ENCODE measurements around the gene ARFIP1.

Gene ARFIP1

DNA sequence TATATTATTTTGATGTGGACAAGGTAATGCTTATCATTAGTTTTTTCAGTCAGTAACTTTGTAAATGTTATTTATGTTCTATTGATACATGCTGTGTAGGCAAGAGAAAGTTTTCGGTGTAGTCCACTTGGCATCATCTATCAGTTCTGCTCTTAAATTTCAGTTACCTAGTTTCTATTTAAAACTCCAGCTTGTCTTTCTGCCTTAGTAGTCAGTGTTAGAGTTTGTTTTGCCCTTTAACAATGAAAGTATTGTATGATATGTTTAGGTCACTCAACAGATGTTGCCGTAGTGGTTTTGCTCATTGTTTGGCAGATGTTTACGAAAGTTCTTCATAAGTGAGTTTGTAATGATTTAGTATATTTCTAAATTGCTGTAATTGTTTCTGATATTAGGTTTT, 121.5 kb downstream of the ARFIP1 start:
- DNase-seq: no peak

DNA sequence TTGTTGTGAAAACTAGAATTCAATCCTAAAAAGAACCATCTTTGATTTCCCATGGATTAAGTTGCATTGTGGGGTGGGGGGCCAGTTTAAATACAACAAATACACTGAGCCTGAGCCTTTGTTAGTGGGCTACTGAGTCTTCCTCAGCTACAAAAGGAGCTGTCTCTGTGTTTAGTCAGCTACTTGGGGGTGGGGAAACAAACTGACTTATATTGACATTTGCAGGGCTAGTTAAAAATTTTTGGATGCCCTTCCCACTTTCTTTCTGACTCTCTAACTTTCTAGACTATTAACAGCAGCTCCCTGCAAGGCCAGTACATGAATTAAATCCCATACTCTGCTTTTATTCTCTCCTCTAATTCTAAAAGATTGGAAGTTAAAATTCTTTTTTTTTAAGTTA, 123.9 kb downstream of the ARFIP1 start:
- DNase-seq: no peak

DNA sequence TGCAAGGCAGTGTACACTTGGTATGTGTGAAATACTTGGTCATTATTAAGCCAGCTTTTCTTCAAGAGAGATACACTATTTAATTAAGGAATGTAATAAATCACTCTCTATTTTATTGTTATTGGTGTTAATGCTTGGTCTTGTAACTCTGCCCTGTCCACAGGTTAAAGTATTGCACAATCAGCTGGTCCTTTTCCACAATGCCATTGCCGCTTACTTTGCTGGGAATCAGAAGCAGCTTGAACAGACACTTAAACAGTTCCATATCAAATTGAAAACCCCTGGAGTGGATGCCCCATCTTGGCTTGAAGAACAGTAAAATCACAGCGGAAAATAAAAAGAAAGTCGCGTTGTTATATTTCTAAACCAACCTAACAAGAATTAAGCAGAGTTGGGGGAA, 130.1 kb downstream of the ARFIP1 start:
- DNase-seq: no peak

DNA sequence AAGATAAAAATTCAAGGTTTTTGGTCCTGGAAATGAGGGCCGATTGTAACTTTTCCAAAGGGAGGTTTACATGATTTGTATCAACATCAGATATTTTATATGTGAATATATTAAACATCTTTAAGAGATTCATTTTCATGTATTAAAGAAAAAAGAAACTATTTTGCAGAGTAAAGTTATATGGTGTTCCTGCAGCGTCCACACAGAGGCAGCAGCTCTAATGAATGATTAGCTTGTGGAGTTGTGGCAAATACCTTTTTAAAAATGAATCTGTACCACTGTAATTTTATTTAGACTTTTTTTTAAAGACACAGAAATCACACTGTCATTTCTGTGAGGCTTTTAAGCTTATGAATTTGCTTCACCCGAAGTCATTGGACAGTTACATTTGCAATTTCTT, 130.8 kb downstream of the ARFIP1 start:
- no peak for DNase-seq

DNA sequence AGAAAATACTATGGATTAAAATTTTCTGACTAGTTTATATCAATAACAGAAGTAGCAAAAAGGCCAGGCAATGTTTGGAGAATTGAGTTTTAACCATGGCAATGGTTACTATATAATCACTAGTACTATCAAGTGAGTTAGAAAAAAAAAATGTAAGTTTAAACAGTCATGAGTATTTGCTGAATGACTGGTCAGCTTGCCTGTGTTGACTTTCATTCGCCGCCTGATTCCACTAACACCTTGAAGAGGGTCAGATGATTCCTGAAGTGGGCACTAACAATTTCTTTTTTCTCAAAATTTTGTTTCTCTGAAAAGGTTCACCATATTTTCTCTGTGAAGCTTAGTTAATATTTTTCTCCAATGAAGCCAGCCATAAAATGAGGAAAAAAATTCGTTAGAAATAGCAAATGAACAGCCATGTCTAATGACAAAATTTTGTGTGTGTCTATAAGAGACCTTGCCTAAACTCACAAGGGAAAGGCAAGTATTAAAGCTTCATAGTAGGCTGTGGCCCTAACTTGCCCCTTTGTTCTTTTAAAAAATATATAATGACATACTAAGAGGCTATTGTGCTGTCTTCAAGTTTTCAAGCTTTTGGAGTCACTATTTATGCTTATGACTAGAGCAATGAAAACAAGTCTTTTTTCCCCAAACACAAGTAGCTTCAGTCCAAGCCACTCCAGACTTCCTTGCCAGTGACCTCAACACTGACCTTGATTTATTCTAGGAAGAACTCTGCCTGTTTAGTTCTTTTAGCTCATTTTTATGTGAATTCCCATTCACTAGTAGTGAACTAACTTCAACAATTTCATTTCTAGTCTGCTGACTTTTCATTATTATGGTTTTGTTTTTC, 138.0 kb downstream of the ARFIP1 start:
- no peak for DNase-seq

DNA sequence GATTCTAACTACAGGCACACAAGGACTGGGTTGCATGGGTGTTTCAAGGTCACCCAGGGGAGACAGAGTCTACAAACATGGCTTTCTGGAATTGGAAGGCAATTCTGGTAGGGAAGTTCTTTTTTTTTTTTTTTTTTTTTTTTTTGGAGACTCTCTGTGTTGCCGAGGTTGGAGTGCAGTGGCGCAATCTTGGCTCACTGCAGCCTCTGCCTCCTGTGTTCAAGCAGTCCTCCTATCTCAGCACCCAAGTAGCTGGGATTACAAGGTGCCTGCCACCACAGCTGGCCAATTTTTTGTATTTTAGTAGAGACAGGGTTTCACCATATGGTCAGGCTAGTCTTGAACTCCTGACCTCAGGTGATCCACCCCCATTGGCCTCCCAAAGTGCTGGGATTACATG, 140.1 kb downstream of the ARFIP1 start:
- no peak for DNase-seq

DNA sequence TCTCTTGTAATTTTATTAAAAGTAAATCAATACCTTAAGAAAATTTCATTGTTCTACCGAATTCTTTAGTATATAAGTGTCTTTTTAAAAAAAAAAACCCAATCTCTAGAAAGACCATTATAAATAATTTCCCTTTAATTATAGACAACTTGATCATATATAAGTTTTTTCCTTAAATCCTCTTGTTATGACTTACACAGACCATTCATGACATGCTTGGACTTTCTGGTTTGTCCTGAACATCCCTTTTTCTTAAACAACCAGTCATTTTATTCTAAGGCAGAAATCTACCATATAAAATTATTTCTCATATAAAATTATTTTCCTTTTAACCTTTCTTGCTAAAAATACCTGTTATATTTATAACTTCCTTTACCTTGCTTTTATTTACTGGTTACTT, 141.0 kb downstream of the ARFIP1 start:
- DNase-seq: no peak

DNA sequence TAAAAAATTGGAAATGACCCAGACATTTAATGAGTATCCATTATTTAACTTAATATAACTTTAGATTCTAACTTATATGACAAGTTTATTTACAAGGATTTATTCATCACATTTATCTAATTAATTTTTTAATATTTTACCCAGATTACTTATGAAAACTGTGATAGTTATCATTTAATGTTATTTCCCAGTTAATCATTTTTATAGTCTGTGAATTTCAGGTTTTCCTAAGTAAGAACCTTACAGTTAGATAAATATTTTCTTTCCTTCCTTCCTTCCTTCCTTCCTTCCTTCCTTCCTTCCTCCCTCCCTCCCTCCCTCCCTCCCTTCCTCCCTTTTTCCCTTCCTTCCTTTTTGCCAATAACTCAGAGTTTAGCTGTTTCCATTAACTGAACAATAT, 141.5 kb downstream of the ARFIP1 start:
- DNase-seq: no peak

DNA sequence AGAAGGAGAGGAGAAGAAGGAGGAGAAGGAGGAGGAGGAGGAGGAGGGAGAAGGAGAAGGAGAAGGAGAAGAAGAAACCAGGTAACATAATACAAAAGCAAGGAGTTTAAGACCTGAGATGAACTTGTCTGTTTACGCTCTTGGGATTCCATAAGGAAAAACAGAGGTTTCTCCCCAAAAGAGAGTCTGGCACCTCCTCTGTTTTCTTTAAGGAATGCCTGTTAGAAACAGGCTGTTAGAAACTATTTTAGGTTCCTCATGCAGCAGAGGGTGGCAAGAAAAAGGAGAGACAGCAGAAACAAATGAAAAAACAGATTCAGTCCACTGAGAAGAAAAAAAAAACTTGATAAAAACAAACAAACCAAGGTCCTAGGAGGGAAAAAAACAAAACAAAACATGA, 146.1 kb downstream of the ARFIP1 start:
- no peak for DNase-seq

DNA sequence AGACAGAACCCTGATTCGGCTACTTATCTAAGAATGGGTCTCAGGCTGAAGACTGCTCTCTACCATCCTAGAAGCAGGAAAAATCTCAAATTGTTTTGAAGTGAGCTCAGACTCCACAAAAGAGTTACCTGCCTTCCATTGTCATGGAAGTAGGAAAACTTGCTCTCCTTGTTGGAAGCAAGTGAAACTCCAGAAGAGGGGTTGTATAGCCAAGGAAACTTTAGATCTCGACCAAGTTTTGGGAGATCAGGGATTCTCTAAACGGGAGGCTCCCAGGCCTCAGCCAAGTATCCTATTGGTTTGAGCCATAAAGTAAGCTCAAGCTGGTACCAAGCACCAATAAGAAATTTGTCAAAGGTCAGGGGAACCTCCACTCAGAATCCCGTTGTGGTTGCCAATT, 147.2 kb downstream of the ARFIP1 start:
- DNase-seq: no peak

DNA sequence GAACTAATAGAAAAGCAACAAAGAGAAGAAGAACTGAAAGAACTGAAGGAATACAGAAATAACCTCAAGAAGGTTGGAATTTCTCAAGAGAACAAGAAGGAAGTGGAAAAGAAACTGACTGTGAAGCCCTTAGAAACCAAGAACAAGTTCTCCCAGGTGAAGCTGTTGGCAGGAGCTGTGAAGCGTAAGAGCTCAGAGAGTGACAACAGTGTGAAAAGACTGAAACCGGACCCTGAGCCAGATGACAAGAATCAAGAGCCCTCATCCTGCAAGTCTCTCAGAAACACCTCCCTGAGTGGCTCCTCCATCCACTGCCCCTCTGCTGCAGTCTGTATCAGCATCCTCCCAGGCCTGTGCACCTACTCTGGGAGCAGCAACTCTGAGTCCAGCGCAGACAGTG, 148.0 kb downstream of the ARFIP1 start:
- no peak for DNase-seq

DNA sequence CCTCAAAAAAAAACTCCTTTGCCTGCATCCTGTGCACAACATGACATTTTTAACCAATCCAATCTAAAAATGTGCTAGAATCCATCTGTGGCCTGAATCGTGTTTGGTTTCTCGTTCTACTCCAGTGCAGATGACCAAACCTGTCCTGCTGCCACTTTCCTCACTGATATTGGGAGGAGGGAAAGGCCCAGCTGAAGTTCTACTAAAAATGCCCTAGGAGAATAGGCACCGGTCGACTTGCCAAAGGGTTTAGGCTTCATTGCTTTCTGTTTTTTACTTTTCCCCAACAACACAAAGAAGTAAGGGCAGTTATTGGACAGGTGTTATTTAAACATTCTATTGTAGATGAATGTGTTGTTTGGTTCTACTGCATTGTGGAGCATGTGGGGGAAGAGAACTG, 148.5 kb downstream of the ARFIP1 start:
- DNase-seq: no peak

DNA sequence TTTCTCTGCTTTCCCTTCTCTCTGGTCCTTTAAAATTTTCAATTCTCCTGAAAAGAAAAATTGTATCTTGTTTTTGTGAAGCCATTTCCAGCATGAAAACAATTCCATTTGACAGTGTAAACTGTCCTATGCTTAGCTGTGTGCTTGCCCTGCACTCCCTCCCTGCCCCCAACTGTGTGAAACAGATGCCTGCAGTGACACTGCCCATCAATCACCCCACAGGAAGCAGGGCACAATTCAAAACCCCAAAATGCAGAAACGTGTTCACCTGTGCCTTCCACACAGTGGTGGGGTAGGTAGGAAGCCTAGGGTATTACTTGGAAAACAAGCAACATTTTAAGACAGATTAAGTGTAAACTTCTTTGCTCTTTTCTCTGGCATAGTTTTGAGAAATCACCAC, 150.1 kb downstream of the ARFIP1 start:
- DNase-seq: no peak

DNA sequence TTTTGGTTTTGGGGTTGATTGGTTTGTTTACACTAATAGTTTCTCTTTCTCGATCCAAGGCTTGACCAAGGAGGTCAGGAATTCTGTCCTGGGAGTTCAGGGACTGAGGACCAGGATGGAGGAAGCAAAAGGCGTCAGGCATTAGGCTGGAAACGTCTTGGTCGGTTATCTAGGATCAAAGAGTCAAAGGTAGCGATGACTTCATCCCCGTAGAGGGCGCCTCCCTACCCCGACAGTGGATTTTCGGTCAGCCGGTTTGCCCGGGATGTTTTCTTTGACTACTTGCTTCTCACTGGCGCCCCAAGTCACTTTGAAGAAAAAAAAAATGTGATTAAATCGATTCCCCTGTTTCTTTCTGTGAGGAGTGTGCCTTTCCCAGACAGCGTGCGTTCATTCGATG, 155.4 kb downstream of the ARFIP1 start:
- no peak for DNase-seq

DNA sequence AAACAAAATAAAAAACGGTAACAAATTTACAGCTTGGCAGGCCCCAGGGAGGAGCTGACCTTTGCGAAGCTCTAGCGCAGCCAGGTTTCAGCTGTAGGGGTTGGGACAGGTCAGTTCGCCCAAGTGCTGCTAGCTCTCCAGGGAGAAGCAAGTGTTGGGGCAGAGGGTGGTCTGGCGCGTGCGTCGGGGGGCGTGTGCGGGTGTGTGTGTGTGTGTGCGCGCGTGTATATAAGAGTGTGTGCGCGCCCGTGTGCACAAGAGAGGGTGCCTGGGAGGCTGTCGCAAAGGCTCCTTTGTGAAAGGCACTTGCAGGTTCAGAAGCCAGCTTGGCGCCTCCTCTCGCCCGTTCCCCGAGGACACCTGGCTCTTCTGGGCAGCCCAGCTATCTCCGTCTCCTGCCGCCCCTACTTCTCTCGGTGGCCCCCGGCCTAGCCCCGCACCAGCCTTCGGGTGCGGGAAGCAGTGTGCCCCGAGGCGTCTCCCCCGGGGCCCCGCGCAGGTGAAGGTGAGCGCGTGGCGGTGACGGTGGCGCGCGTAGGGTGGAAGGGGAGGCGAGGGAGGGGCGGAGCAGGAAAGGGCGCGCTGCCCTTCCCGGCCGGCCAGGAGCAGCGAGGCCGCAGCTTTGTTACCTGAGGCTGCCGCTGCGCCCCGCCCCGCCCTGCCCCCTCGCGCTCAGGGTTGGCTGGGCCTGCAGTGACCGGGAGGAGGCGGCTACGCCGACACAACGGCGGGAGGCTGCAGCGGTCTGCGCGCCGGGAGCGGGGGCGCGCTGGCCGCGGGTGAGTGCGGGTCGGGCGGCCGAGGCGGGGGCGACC, 156.1 kb downstream of the ARFIP1 start, which contains the start of gene FHDC1:
FHDC1 (plus strand) TSS at position 693 of the 815 bp plus-strand sequence. CDS start 6,735 bp downstream, outside the sequence.
- peak; percentile 13 for DNase-seq

DNA sequence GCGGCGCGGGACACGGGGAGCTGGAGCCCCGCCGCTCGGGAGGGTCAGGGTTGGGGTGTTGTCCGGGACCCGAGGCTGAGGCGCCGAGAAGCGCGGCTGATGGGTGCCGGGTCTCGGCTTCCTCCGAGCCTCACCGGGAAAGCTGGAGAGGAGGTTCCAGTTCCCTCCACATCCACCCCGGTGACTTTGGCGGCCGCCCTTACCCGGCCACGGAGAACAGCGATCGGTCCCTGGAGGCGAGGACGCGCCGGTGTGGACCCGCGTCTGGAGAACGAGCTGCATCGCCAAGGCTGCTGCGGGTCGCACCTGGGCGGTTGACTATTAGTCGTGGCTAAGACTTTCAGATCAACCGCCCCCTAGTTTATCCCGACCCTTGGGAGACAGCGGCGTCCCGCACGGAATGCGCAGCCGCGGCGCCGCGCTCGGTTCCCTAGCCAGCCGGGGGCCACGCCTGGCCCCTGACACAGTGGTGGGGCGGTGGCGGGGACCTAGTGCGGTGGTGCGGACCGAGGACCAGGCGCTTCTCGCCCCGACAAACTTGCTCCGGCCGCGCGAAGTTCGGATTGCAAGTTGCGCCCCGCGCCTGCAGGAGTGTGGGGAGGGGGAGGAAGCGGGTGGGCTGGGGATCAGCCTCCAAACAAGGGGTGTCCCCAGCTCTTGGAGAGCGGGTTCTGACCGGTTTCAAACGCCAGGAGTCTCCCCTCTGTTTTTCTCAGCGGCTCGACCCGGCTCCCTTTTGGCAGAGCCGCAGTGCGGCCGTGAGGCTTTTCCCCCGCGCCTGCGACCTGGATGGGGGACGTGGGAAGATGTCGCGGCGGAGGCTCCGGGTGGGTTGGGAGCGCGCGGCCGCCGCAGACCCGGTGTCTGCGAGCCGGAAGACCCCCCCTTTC, 156.9 kb downstream of the ARFIP1 start:
- DNase-seq: no peak

DNA sequence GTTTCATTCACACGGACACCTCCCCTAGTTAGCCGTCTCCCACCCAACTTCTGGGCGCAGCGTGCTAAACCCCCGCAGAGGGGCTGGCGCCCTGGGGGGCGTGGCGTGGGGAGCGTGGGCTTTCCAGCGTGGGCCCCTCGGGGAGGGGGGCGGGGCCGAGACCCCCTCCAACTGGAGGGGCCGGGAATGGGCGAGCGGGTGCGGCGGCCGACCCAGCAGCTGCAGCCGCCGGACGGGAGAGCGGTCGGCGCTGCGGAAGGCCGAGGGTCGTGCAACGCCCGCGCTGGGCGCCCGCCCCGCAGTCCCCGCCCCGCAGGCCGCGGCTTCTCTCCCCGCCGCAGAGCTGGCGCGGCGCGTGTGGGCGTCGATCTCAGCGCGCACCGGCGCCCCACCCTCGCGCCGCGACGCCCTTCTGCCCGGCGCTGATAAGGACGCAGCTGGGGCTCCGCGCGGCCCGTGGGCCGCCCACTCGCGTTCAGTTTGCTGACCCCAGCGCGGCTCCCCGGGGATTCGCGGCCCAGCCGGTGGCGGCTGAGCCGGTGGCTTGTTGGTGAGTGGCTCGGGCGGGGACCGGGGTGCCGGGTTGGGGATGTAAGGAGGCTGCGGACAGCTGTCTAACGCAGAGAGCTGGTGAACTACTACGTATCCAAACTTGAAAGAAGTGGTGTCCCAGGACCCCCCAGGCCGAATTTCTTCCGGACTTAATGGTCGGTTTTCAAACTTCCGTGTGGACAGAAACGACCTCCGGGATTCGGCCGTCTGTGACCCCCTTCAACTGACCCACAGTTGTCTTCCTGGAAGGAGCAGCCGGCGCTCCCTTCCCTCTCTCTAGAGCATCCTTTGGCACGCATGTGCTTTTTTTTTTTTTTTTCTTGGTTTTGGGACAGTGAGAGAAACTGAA, 157.8 kb downstream of the ARFIP1 start:
- DNase-seq: no peak

DNA sequence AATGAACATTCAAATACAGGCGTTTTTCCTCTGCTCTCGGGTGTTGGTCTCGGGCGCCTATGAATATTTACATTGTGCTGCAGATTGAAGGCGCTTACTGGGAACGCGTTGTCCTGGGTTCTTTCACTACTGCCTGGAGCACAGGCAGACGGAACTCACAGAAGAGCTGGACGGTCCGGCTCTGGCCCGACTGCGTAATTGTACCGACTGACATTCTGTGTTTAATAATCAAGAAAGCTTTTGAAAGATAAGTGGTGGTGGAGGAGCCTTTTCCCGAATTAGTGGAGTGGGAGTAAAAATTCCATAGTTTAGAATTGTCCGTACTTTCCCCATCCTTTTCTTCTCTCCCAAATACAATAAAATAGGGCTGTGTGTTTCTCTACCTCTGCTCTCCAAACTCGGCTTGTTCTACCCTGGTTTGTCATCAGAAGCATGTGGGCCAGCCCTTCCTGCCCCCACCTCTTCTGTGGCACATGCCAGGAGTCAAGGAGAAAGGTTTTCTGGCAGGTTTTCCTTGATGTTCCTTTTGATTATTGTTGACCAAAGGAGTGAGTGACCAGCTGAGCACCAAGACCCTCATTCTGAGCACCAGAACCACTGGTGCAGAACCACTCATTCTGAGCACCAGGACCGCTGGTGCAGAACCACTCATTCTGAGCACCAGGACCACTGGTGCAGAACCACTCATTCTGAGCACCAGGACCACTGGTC, 158.6 kb downstream of the ARFIP1 start:
- no peak for DNase-seq

DNA sequence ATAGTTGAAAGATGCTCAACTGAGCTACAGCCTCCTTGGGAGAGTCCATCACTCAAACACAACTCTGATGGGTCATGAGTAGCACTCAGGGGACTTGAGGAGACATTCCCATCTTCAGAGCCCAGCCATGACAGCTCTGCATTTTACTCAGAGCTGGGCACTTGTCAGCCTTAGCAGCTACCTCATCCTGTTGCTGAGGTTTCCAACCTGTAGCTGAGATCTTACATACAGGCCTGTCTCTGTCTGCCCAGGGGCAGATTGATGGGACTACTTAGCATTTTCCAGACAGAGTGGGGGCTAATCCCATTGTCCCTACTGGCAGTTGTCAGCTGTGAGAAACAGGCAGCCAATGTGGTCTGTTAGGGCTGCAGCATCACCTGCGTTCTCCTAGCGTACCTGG, 159.9 kb downstream of the ARFIP1 start:
- no peak for DNase-seq

DNA sequence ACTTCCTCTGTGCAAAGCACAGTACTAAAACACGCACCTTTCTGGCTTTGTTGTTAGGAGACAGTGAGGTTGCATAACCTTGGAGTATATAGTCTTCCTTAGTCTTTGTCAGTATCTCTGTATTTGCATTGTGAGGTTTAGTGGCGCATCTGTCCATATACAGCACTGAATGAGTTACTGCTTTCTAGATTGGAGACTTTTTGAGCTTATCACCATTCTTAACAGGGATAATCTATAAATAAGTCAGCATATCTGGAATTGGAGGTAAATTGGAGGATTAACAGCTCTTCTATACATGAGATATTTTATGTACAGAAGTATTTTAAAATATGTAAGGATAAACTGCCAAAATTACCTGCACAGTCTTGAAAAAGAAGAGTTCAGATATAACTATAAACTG, 160.7 kb downstream of the ARFIP1 start:
- no peak for DNase-seq

DNA sequence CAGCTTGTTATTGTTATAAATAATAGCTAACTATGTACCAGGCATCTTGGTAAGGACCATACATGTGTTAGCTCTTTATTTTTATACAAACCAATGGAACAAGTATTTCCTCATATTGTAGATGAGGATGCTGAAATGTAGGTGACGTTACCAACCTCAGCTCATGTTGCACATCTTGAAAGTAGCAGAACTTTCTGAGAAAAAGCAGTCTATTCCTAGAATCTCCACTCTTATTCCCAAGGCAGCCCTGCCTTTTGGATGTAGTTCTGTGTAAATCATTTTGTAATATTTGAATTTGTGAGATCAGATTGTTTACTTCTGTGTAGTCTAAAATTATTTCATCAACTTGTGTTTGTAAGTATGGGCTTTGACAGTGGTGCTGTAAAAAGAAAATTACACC, 161.7 kb downstream of the ARFIP1 start:
- no peak for DNase-seq

Data from stimulated activated naive CD4-positive, alpha-beta T cell treated with Interleukin-2 at 50 U/mL for 16 hours (primary cell).